ENCODE data around the gene HOXA7.

HOXA7 gene

GRCh38 chr7:27166531-27167505 is 10.3 kb upstream of the HOXA7 start (continued):
- TF ChIP-seq ZNF266 (tag by site-specific recombination; IDR thresholded peaks at IDR 0.05; ENCODE audit: low read depth): no peak
- peak; percentile 47; the same call in 1 of the 2 replicates for TF ChIP-seq ZBTB11 (tag by site-specific recombination; conservative IDR thresholded peaks at IDR 0.05; ENCODE audit: low read depth)
- TF ChIP-seq ZBTB20 (tag by site-specific recombination; IDR thresholded peaks at IDR 0.05): no peak
- TF ChIP-seq KLF1 (tag by site-specific recombination; IDR thresholded peaks at IDR 0.05): no peak
- no peak for TF ChIP-seq ZSCAN5A (tag by site-specific recombination; IDR thresholded peaks at IDR 0.05)
- no peak for TF ChIP-seq ZNF626 (tag by site-specific recombination; IDR thresholded peaks at IDR 0.05)
- 0 out of 2 replicates have a peak, but pooled peaks have one; percentile 17 for TF ChIP-seq SCRT2 (tag by site-specific recombination; IDR thresholded peaks at IDR 0.05)
- no peak for TF ChIP-seq PRDM1 (tag by site-specific recombination; IDR thresholded peaks at IDR 0.05)
- no peak for TF ChIP-seq ZBTB48 (tag by site-specific recombination; IDR thresholded peaks at IDR 0.05)
- no peak for TF ChIP-seq ZNF629 (tag by site-specific recombination; IDR thresholded peaks at IDR 0.05)
- no peak for TF ChIP-seq KLF16 (tag by site-specific recombination; IDR thresholded peaks at IDR 0.05)
- TF ChIP-seq ZNF544 (tag by site-specific recombination; IDR thresholded peaks at IDR 0.05): no peak
- no peak for TF ChIP-seq ZBTB6 (tag by site-specific recombination; IDR thresholded peaks at IDR 0.05)
- TF ChIP-seq ZNF341 (tag by site-specific recombination; IDR thresholded peaks at IDR 0.05; ENCODE audit: low read depth): peak; percentile 98
- TF ChIP-seq KLF17 (tag by site-specific recombination; IDR thresholded peaks at IDR 0.05): no peak
- TF ChIP-seq ZNF776 (tag by site-specific recombination; IDR thresholded peaks at IDR 0.05; ENCODE audit: borderline replicate concordance): peak; percentile 98
- TF ChIP-seq ZNF169 (tag by site-specific recombination; IDR thresholded peaks at IDR 0.05): no peak
- TF ChIP-seq FEZF1 (tag by site-specific recombination; IDR thresholded peaks at IDR 0.05): 0 out of 2 replicates have a peak, but pooled peaks have one; percentile 17
- TF ChIP-seq ZBTB49 (tag by site-specific recombination; IDR thresholded peaks at IDR 0.05; ENCODE audit: low read depth): no peak
- TF ChIP-seq ZBTB10 (tag by site-specific recombination; IDR thresholded peaks at IDR 0.05): 0 out of 2 replicates have a peak, but pooled peaks have one; percentile 19
- peak; percentile 11; the same call in 1 of the 2 replicates for TF ChIP-seq SP7 (tag by site-specific recombination; IDR thresholded peaks at IDR 0.05)
- TF ChIP-seq ZNF155 (tag by site-specific recombination; IDR thresholded peaks at IDR 0.05): no peak
- no peak for TF ChIP-seq AEBP2 (tag by site-specific recombination; IDR thresholded peaks at IDR 0.05; ENCODE audit: borderline replicate concordance)
- TF ChIP-seq ZNF473 (tag by site-specific recombination; IDR thresholded peaks at IDR 0.05): no peak
- TF ChIP-seq ZNF664 (tag by site-specific recombination; IDR thresholded peaks at IDR 0.05): no peak
